Glomerular visceral epithelial cell (primary cell): Measurements from ENCODE around the gene LYVE1.

Experiments used
- DNase-seq: peaks from one replicate; pipeline ENCODE4 v3.0.0-alpha.2; 2016; ENCODE audit errors: extremely low spot score

The LYVE1 gene

GRCh38 chr11:10522921-10523320 is 45.5 kb downstream of the LYVE1 start:
- DNase-seq = no peak

- no peak for DNase-seq
These were observed 46.2 kb downstream of the LYVE1 start for GRCh38 chr11:10522276-10522675.

DNA sequence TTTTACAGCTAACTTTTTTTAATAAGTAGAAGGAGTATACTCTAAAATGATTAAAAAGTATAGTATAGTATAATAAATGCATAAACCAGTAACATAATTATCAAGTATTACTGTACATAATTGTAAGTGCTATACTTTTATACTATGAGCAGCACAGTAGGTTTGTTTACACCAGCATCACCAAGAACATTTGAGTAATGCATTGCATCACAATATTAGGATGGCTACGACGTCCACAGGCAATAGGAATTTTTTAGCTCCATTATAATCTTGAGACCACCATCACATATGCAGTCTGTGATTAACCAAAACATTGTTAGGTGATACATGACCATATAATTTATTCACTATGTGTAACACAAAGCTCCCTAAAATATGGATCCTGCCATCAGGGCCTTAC is 47.9 kb downstream of the LYVE1 start:
- no peak for DNase-seq

DNA sequence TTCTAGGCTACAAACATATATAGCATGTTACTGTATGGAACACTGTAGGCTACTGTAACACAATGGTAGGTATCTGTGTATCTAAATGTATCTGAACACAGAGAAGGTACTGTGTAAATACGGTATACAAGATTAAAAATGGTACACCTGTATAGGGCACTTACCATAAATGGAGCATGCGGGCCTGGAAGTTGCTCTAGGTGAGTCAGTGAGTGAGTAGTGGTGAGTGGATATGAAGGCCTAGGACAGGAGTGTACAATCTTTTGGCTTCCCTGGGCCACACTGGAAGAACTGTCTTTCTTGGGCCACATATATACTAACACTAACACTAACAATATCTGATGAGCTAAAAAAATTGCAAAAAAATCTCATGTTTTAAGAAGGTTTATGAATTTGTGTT is 48.8 kb downstream of the LYVE1 start:
- no peak for DNase-seq

DNA sequence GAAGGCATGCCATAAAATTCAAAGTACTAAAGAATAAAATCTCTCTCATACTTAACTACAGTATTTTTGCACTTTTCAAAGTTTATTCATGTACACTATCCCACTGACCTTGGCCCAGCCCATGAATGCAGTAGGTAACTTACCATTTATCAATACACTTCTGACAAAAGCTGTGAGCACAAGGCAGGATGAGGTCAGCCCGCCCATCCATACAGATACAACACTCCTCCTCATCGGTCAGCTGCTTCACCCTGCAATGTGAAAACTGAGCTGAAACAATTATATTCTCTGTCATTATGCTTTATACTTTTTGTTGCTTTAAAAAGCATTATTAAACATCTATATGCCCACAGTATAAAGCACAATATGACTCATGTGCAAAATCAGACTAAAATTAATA is 49.6 kb downstream of the LYVE1 start:
- DNase-seq = no peak

DNA sequence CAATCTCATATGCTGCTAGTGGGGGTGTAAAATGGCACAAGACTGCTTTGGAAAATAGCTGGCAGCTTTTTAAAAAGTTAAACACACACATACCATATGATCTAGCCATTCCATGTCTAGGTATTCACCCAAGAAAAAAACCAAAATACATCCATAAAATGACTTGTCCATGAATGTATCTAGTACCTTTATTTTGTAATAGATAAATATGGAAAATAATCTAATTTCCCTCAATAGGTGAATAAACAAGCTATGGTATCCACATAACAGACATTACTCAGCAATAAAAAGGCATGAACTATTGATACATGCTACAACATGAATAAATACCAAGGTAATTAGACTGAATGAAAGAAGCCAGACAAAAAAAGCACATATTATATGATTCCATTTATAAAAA is 50.3 kb downstream of the LYVE1 start:
- no peak for DNase-seq

GRCh38 chr11:10515418-10515817 is 53.0 kb downstream of the LYVE1 start:
- DNase-seq = no peak

DNA sequence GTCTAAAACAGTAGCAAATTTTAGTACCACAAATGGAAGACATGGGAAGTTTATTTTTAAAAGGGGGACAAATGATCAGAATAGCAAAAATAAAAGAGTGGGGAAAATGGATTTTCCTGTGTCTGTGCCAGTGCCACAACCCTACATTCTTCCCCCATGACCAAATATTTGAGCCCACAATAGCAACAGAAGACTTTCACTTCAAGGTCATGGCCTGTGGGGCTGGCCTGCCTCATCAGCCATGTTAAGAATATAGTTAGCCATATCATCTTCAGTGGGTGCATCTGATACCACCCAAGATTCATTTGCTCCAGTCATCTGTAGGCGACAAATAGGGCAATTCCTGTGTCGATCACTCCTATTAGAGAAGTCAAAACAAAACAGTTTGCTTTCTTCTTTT is 53.8 kb downstream of the LYVE1 start:
- DNase-seq = peak; percentile 17

- no peak for DNase-seq
These were observed 54.3 kb downstream of the LYVE1 start for GRCh38 chr11:10514202-10514601.

DNA sequence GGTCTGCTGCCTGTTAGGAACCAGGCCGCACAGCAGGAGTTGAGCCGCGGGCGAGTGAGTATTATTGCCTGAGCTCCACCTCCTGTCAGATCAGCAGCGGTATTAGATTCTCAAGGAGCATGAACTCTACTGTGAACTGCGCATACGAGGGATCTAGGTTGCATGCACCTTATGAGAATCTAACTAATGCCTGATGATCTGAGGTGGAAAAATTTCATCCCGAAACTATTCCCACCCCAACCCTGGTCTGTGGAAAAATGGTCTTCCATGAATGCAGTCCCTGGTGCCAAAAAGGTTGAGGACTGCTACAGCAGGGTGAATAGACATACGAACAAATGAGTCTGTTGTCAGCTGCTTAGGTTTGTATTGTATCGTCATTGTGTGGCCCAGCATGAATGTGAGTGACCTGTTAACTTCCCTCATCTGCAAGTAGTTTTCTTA is 57.3 kb downstream of the LYVE1 start:
- no peak for DNase-seq
